Measurements from ENCODE around the gene PKLR. TPM values are rescaled to one million over a fixed set of nuclear protein-coding genes. Genes with fewer than 3 reads are reported as not detected.
A peak's percentile ranks its signal among the peaks of the same experiment; 100 is the strongest.

PKLR gene
- total and polyA plus RNA-seq, 2 of the 8 experiments (the other 6 are each of a cell fraction or from before 2014, with no cell fraction given) = 2.3 to 7.5 TPM

DNA sequence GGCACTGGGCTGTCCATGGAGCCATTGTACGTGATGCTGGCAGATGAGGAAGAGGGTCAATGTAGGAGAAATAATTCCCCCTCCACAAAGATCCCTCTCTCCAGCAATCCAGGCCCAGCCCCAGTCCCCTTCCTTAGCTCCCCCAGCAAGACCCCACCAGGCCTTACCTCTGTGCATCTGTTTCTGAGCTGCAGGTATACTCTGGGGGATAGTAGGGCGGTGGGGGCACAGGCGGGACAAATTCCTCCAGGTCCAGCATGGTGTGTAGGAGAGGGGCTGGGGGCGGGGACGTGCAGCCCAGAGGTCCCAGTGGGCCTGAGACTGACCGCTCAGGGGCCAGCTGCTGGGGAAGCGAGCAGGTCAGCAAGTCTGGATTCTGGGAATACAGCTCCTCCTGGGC, 49.7 kb downstream of the PKLR start:
- H4K5ac ChIP-seq (ENCODE audit: insufficient read length, low read depth, low read length) = no peak overlapping the region
- ChIA-PET POLR2A (ENCODE audit: partially characterized antibody) (interaction anchor here (0.6 to 7.1 kb wide), 14 partner anchors 9 to 334 kb away, joined by 3 to 48 read pairs (median 6); partner anchors contain the start of genes CLK2, HCN3, RUSC1 and SCAMP3), CTCF (ENCODE audit: partially characterized antibody) (interaction anchor here (0.6 to 15.2 kb wide), 48 partner anchors 9 to 1639 kb away, joined by 3 to 227 read pairs (median 7); partner anchors contain the start of genes ASH1L, CLK2, FDPS and HCN3)
- peaks cover 0 to 9% (median 2%) of the 10 kb centered on the region in 4 experiments; a peak in 2 of 8 replicates for H3K36me3 ChIP-seq (ENCODE audit: control insufficient read depth in 2 of 4, insufficient read depth in 4 of 4, low read length in 3 of 4)
- H2BK15ac ChIP-seq (ENCODE audit: low read length) = no peak overlapping the region
- no peak overlapping the region for H4K91ac ChIP-seq (replicated peaks; ENCODE audit: insufficient read length, low read length)
- H3K56ac ChIP-seq (replicated peaks; ENCODE audit: insufficient read length, low read depth, low read length) = no peak overlapping the region
- peaks cover 12% of the 10 kb centered on the region; the same call in 1 of the 2 replicates for H3K23me2 ChIP-seq (ENCODE audit: low read depth, low read length)
- no peak overlapping the region for H2BK20ac ChIP-seq (ENCODE audit: low read length)
- no peaks in the 10 kb centered on the region for H3K79me1 ChIP-seq (ENCODE audit: low read depth, low read length)
- no peak overlapping the region for H3K4me2 ChIP-seq (ENCODE audit: insufficient read depth in 1 of 2, low read depth in 2 of 2, low read length in 2 of 2)
- FAIRE-seq (no peak), DNase-seq (ENCODE audit: low read depth in 1 of 2, low spot score in 2 of 2) (no peak)
- no peak overlapping the region for H4K8ac ChIP-seq (ENCODE audit: extremely low read depth, insufficient read depth, low read length)
- H3K4ac ChIP-seq (replicated peaks; ENCODE audit: insufficient read length, low read depth, low read length) = no peak overlapping the region
- 0 out of 4 replicates have a peak, but pooled peaks cover 0 to 3% of the 10 kb centered on the region in 2 experiments for H3K79me2 ChIP-seq (ENCODE audit: control insufficient read depth in 1 of 2, insufficient read depth in 2 of 2, low read length in 2 of 2)
- no peak overlapping the region for H3K4me3 ChIP-seq (ENCODE audit: extremely low read depth in 1 of 4, insufficient read depth in 2 of 4, low read depth in 3 of 4, low read length in 4 of 4)
- H3K27me3 ChIP-seq (replicated peaks in 1 of 4; ENCODE audit: control insufficient read depth in 3 of 4, extremely low read depth in 1 of 4, insufficient read depth in 3 of 4, low read length in 3 of 4) = 0 out of 7 replicates have a peak, but pooled peaks cover 0 to under 1% (median under 1%) of the 10 kb centered on the region in 4 experiments
- H2BK120ac ChIP-seq (replicated peaks; ENCODE audit: low read depth, low read length) = no peak overlapping the region
- H3K9ac ChIP-seq (replicated peaks in 1 of 4; ENCODE audit: extremely low read depth in 1 of 4, low read depth in 3 of 4, low read length in 3 of 4) = no peak overlapping the region
- H2BK12ac ChIP-seq (ENCODE audit: low read depth, low read length) = 0 out of 2 replicates have a peak overlapping the region, but pooled peaks have one; percentile 20
- no peaks in the 10 kb centered on the region for H3K9me3 ChIP-seq (ENCODE audit: insufficient read depth in 2 of 2, low read depth in 1 of 2, low read length in 1 of 2)
- peaks cover 0 to 9% of the 10 kb centered on the region in 2 experiments for H4K20me1 ChIP-seq (replicated peaks in 1 of 2; ENCODE audit: control insufficient read depth in 1 of 2, insufficient read depth in 2 of 2, low read length in 2 of 2)
- H2AFZ ChIP-seq (ENCODE audit: low read length) = no peak overlapping the region
- no peak overlapping the region for H3K27ac ChIP-seq (ENCODE audit: low read depth, low read length)
- H3K4me1 ChIP-seq (replicated peaks in 1 of 4; ENCODE audit: control insufficient read depth in 3 of 4, insufficient read depth in 4 of 4, low read length in 3 of 4) = peaks cover 0 to 26% (median 16%) of the 10 kb centered on the region in 4 experiments; a peak in 6 of 7 replicates
- H3K23ac ChIP-seq (ENCODE audit: insufficient read length) = no peak overlapping the region
- no peak overlapping the region for H3K14ac ChIP-seq (ENCODE audit: insufficient read length)
- no peak overlapping the region for H3K18ac ChIP-seq (ENCODE audit: extremely low read depth, low read length)
- H2BK5ac ChIP-seq (ENCODE audit: low read depth, low read length) = no peak overlapping the region
- WGBS, 2 experiments (ENCODE audit: extremely low coverage in 1 of 2, insufficient coverage in 1 of 2, insufficient read length in 1 of 2, insufficient replicate concordance in 2 of 2, low coverage in 1 of 2, low lambda C conversion rate in 2 of 2, missing lambda C conversion rate in 1 of 2) = 99% methylated on average over 7 of the region's 7 CpGs; no CpG with 5 or more reads in 1 of the 2 experiments
- TF ChIP-seq MAFK (IDR thresholded peaks at IDR 0.05; ENCODE audit: low read depth, low read length) (no peak), TBP (IDR thresholded peaks at IDR 0.05; ENCODE audit: low read depth, low read length) (no peak), POLR2A (IDR thresholded peaks at IDR 0.05; ENCODE audit: control extremely low read depth in 1 of 2, low read depth in 2 of 2, low read length in 2 of 2) (no peak)
- H2AK5ac ChIP-seq (ENCODE audit: low read depth, low read length) = no peak overlapping the region

Data from H1 (cell line).